DMS153 treated with DMSO at 0.1 percent for 48 hours (cell line): ENCODE data around the gene EXD3.

Experiments used
- DNase-seq: peaks from one replicate; lab custom pipeline; 2025; ENCODE audit not compliant: unreplicated experiment; lab: John Stamatoyannopoulos, UW

Gene EXD3

GRCh38 chr9:137367506-137368430 is 55.2 kb downstream of the EXD3 start:
- no peak for DNase-seq

GRCh38 chr9:137366891-137367381 is 56.0 kb downstream of the EXD3 start:
- no peak for DNase-seq

DNA sequence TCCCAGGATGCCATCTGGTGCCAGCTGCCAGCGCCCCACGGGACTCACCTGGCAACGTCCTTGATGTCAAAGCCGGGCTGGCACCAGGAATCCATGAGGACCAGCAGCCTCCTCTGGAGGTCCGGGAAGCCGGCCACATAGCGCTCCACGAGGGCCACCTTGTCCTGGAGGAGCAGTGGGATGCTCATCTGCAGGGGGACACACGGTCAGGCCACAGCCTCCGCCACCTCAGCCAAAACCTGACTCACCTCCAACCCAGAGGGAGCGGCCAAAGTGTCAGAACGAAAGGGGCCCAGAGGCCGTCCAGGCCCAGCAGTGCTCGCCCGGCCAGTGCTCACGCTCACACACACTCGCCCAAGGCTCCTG is 56.5 kb downstream of the EXD3 start:
- DNase-seq: no peak

GRCh38 chr9:137365552-137366444 is 57.2 kb downstream of the EXD3 start:
- no peak for DNase-seq

DNA sequence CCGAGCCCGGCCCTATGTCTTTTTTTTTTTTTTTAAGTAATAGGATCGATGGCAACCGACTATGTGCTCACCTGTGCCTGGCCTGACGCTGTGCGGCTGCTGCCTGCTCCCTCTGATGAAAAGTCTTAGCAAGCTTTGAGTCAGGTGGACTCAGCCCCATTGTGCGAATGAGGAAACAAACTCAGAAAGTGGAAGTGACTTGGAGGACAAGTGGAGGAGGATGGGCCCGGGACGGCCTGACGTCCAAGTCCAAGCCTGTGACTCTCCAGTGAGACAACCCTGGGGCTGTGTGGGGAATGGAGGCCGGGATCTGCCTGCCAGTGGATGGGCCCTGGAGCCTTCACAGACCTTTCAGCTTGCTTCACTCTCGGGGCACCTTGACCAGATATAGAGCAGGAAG is 57.9 kb downstream of the EXD3 start:
- no peak for DNase-seq

GRCh38 chr9:137359850-137360249 is 63.1 kb downstream of the EXD3 start:
- no peak for DNase-seq

DNA sequence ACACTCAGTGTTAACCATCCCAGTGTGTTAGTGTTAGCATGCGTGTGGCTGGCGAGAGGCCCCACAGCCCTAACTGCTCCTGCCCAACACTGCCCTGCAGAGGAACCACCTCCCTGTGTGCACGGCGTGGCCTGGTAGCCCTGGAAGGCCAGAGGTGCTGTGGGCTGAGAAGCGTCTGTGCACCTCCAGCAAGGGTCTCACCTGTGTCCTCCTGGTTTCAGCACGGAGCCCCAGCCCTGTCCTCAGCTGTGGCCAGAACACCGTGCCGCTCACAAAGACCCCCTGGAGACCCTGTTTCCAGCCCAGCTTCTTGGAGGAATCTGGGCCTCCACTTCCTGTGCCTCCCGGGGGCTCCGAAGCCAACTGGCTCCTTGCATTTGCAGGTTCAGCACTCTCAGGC is 64.8 kb downstream of the EXD3 start:
- no peak for DNase-seq

DNA sequence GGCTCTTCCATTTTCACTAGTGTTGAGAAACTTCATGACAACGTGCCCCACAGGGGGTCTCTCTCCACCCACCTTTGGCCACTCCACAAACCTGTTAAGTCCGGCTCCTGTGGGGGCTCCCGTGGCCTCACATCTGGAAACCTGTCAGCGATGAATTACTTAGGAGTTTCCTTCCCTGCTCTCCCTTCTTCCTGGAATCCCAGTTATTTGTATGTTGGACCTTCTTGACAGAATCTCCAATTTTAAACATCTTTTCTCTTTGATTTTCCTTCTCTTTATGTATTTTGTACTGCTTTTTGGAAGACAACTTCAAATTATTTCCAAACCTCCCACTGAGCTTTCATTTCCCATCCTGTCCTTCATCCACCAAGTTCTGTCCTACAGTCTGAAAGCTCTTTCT is 65.8 kb downstream of the EXD3 start:
- no peak for DNase-seq

GRCh38 chr9:137355761-137356365 is 67.1 kb downstream of the EXD3 start:
- DNase-seq: no peak

GRCh38 chr9:137354845-137355760 is 67.9 kb downstream of the EXD3 start:
- no peak for DNase-seq

GRCh38 chr9:137354153-137354844 is 68.7 kb downstream of the EXD3 start:
- no peak for DNase-seq

DNA sequence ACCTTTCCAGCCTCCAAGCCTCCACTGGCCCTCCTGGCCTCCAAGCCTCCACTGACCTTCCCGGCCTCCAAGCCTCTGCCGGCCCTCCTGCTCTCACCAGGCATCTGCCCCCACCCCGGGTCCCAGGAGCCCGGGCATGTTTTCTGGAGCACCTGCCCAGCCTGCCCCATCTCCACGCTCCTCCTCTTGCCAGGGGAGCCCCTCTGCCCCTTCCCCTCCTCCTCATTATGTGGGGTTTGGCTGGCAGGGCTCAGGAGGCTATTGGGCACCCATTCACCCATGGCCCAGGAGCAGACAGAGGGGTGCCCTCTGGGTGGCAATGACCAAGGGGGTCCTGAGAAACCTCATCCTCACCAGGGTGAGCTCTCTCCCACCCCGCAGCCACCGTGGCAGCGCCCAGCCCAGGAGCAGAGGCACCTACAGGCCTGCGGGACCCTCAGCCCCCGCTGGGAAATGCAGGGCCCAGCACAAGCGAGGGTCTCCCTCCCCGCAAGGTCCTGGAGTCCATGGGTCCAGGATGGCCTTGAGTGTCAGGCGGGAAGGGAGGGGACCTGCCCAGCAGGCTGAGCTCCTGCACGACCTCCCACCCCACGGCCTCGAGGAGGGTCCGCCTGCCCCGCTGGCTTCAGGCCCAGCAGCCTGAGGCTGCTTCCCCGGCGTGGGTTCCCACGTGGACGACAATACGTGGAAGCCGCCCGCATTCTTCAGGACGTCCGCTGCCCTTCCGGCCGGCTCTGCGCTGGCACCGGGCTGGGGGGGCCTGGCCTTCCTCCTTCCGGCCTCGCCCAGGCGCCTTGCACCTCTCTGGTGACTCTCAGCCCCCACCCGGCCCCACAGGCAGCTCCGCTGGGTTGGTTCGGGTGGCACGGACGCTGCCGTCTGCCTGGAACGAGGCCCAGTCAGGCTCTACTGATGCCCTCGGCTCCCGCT is 69.5 kb downstream of the EXD3 start:
- no peak for DNase-seq

- DNase-seq: no peak
Measured at GRCh38 chr9:137352511-137353222, 70.3 kb downstream of the EXD3 start.

DNA sequence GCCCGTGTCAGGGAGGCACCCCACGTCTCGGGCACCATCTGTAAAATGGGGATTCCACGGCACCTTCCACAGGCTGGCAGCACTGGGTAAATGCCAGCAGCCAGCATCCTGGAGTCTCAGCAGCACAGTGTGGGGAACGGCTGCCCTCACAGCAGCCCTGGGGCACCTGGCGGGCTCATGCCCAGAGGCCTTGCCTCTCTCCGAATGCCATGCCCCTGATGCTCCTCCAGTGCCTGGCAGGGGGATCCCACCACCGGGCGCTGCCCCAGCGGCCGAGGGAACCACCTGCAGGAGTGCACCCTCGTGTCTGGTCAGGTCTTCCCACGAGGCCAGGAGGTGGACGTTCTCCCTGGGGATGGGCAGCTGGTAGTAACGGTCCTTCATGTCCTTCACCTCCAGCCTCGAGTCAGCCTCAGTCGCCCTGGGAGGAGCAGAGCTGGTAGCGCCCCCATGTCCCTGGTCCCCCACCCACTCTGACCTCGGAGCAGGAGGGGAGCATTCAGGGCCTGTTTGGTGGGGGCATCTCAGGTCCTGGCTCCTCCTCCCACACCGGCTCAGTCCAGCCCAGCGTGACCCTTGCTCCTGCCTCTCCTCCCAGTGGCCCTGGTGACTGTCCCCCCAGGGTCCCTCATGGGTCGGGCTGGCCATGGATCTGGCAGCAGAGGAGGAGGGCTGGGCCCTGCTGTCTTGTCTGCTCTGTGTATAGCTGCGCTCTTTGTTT is 71.0 kb downstream of the EXD3 start:
- no peak for DNase-seq

GRCh38 chr9:137350696-137351584 is 72.0 kb downstream of the EXD3 start:
- no peak for DNase-seq

DNA sequence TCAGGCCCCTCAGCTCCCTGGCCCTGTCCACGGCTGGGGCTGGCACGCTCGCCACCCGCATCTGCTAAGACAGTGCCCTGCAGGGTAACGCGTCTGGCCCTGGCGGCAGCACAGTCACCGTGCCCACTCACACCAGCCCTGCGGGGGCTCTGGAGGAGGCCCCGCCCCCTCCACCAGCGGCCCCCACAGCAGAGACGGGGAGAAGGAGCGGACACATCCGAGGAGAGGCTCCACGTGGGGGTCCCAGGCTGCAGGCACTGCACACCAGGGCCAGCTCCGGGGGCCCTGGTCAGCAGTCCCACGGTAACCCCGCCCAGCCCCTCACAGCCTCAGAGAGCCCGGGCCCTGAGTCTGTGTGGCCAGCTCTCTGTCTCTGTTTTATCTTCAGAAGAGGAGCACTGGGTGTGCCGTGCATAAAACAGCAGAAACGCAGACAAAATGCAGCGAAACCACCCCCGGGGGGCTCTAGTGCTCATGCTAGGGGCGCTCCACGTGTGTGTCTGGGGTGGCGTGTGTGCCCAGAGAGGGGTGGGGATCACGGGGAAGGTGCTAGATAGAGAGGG is 73.4 kb downstream of the EXD3 start:
- no peak for DNase-seq
